WERI-Rb-1 (cell line): ENCODE measurements around the gene GNS.

Experiments used
- DNase-seq: peaks from one replicate; pipeline ENCODE4 v3.0.0-alpha.2; 2020
- H3K27ac ChIP-seq: fragments of 250-450 bp; sonication (Bioruptor Pico); 2 replicates; pipeline ENCODE4 v1.5.1; 2020; ENCODE audit warnings: mild to moderate bottlenecking, moderate library complexity
- H3K27me3 ChIP-seq: fragments of 250-450 bp; sonication (Bioruptor Pico); 2 replicates; pipeline ENCODE4 v1.5.1; 2021; ENCODE audit warnings: mild to moderate bottlenecking, low read depth, moderate library complexity; ENCODE audit not compliant: insufficient read depth, severe bottlenecking
- H3K36me3 ChIP-seq: fragments of 250-450 bp; sonication (Bioruptor Pico); 2 replicates; pipeline ENCODE4 v1.5.1; 2020; ENCODE audit warnings: mild to moderate bottlenecking, moderate library complexity
- H3K4me3 ChIP-seq: 2 replicates; pipeline ENCODE4 v1.5.1; 2011; ENCODE audit warnings: low read depth, mild to moderate bottlenecking, control low read depth, low read length
- H3K9me3 ChIP-seq: fragments of 250-450 bp; sonication (Bioruptor Pico); 2 replicates; pipeline ENCODE4 v1.5.1; 2021; ENCODE audit warnings: mild to moderate bottlenecking, moderate library complexity; ENCODE audit not compliant: severe bottlenecking
- TF ChIP-seq, protein P1 (sequence below): IDR thresholded peaks from 2 replicates; pipeline ENCODE4 v1.5.1; 2011; ENCODE audit warnings: low read depth, mild to moderate bottlenecking, control low read depth, inconsistent platforms, low read length

Gene GNS

DNA sequence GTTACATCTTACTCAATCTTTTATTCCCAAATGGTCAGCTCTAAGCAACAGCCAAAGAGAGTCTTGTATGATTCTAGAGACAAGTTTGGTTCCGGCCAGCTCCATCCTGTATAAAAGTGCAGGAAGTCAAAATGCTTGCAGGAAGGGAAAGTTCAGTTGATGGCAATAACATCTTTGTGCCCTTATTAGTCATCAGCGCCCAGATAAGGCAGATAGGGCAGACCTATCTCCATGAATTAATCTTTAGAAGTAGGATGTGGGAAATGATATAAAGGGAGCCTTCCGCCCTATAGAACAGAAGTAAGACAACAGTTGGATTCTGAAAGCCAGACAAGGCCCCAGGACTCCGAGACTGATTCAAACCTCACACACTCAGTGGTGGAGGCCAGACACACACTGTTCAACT is 6.4 kb downstream of the GNS start:
- TF ChIP-seq, protein P1, sequence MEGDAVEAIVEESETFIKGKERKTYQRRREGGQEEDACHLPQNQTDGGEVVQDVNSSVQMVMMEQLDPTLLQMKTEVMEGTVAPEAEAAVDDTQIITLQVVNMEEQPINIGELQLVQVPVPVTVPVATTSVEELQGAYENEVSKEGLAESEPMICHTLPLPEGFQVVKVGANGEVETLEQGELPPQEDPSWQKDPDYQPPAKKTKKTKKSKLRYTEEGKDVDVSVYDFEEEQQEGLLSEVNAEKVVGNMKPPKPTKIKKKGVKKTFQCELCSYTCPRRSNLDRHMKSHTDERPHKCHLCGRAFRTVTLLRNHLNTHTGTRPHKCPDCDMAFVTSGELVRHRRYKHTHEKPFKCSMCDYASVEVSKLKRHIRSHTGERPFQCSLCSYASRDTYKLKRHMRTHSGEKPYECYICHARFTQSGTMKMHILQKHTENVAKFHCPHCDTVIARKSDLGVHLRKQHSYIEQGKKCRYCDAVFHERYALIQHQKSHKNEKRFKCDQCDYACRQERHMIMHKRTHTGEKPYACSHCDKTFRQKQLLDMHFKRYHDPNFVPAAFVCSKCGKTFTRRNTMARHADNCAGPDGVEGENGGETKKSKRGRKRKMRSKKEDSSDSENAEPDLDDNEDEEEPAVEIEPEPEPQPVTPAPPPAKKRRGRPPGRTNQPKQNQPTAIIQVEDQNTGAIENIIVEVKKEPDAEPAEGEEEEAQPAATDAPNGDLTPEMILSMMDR: no peak
- Histone ChIP-seq H3K27me3 (no peaks in the 10 kb centered on the region), H3K27ac (no peak overlapping the region), H3K4me3 (no peak overlapping the region), H3K36me3 (peaks cover 12% of the 10 kb centered on the region), H3K9me3 (no peaks in the 10 kb centered on the region)
- DNase-seq: no peak

DNA sequence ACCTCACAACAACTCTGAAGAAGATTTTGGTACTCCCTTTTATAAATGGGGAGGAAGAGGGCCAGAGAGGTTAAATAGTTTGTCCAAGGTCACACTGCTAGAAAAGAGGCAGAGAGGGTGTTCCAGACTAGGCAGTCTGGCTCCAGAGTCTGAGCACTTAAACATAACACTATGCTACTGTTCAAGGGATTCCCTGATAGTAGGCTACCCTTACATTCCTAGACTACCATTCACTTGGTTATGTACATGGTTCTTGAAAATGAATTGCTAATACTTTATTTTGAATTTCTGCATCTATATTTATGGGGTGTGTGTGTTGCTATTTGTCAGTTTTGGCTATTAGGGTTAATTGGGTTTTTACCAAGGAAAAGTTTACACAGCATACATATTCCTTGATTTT is 7.2 kb downstream of the GNS start:
- Histone ChIP-seq H3K9me3 (no peaks in the 10 kb centered on the region), H3K27ac (no peak overlapping the region), H3K36me3 (peaks cover 12% of the 10 kb centered on the region), H3K4me3 (no peak overlapping the region), H3K27me3 (no peaks in the 10 kb centered on the region)
- TF ChIP-seq, protein P1: no peak
- DNase-seq: no peak

DNA sequence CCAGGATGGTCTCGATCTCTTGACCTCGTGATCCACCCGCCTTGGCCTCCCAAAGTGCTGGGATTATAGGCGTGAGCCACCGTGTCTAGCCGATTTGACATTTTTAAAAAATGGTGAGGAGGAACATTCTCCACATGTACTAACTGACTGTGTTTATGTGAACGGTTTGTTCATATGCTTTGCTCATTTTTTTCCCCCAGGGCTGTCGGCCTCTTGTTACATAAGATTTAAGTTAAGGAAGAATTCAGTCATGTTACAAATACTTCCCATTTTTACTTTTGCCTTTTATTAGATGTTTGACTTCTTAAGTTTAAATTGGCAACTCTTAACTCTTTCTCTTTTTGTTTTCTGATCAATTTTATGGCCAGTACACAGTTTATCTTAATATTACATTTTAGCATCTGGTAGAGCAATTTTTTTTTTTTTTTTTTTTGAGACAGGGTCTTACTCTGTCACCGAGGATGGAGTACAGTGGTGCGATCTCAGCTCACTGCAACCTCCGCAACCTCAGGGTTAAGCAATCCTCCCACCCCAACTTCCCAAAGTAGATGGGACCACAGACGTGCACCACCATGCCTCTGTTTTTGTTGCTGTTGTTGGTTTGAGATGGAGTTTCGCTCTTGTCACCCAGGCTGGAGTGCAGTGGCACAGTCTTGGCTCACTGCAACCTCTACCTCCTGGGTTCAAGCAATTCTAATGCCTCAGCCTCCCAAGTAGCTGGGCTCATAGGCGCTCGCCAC is 9.6 kb downstream of the GNS start:
- H3K36me3 ChIP-seq: peaks cover 19% of the 10 kb centered on the region
- H3K4me3 ChIP-seq: no peak overlapping the region
- H3K9me3 ChIP-seq: no peaks in the 10 kb centered on the region
- no peaks in the 10 kb centered on the region for H3K27me3 ChIP-seq
- no peak for DNase-seq
- no peak overlapping the region for H3K27ac ChIP-seq
- TF ChIP-seq, protein P1: no peak

DNA sequence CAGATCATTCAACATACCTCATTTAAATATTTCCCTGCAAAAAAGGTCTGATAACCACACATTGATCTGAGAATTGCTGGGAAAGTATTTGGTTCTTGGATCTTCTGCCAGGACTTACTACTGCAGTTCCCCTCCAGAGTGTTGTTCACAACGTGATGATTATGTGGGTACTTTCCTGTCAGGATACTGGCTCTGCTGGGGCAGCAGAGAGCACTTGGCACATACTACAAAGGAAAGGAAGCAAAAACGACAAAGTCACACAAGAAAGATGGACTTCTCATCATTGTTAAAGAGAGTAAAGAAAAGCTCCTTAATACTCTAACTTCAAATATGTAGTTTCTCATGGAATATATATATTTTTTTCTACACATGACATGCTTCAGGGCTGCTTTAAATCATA is 11.5 kb downstream of the GNS start:
- H3K27me3 ChIP-seq: no peaks in the 10 kb centered on the region
- H3K27ac ChIP-seq: no peak overlapping the region
- no peak for DNase-seq
- TF ChIP-seq, protein P1: no peak
- peaks cover 33% of the 10 kb centered on the region for H3K36me3 ChIP-seq
- H3K4me3 ChIP-seq: no peak overlapping the region
- no peaks in the 10 kb centered on the region for H3K9me3 ChIP-seq

DNA sequence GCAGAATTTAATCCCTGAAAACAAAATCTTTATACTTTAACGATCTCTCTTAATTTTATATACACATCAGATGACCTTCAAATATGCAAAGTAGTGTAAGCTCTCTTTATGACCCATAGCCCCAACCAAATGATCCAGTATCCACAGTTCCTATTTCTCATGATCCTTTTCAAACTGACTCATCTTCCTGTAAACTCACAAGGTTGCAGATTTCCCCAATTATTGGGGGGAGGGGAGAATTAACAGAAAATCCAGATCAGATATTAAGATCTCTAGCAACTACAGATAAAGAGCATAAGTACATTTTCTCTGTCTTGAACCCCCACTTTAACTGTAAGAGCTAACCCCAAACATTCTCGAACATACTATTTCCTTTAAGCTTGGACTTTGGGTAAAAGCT is 12.5 kb downstream of the GNS start:
- Histone ChIP-seq H3K36me3 (peaks cover 42% of the 10 kb centered on the region), H3K27me3 (no peaks in the 10 kb centered on the region), H3K9me3 (no peaks in the 10 kb centered on the region), H3K4me3 (no peak overlapping the region), H3K27ac (no peak overlapping the region)
- TF ChIP-seq, protein P1: no peak
- no peak for DNase-seq

DNA sequence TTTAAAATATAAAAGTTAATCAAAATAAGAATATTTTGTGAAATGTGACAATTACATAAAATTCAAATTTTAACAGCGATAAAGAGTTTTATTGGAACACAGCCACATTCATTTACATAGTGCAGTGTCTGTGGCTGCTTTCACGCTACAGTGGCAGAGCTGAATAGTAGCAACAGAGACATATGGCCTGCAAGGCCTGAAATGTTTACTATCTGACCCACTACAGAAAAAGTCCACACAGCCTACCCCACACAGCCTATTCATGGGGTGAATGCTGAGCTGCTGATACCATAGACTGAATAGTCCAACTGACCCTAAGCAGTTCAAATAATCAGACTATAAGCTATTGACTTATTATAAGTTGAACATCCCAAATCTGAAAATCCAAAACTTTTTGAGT is 13.2 kb downstream of the GNS start:
- TF ChIP-seq, protein P1: no peak
- Histone ChIP-seq H3K9me3 (no peaks in the 10 kb centered on the region), H3K27ac (no peak overlapping the region), H3K36me3 (peaks cover 44% of the 10 kb centered on the region), H3K27me3 (no peaks in the 10 kb centered on the region), H3K4me3 (no peak overlapping the region)
- DNase-seq: no peak
